ENCODE measurements around the gene RGS3.

Gene RGS3

DNA sequence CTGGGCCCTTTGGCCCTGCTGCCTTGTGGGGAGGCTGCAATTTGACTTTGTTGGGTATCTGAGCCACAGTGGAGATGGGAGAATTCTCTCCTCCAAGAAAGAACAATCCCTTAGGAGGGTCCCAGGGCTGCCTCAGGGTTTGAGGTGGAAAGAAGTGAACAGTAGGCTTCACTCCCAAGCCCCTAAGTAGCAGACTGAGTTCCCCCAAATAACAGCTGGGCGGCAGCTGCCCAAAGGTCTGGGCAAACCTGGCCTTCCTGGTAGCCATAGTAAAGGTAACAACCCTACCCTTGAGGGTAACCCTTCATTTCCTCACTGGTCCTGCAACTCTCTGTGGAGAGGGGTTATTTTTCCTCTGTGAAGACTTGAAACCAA, 746 bp downstream of the RGS3 start:
- FAIRE-seq, result no peak
- DNase-seq (ENCODE audit: insufficient read length, low spot score), result no peak

DNA sequence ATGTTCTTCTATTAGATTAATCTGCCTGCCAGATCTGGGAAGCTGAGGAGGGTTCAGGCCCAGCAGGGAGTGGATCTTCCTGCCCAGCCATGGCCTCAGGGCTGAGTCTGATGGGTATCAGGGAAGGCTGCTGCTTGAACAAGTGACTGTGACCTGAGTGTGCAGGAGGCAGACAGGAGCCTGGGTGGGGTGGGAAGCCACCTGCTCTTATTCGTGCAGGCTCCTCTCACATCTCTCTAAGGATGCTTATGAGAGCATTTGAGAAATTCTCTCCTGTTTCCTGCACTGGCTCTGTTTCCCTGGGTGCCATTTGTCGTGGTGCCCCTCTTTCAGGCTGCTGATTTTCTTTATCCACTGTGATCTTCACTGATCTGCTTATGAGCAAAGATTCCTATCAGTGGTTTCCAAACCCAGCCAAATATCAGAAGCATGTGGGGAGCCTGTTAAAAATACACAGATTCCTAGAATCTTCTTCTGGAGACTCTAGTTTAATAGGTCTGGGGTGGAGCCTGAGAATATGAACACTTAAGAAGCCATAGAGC, 2.1 kb downstream of the RGS3 start:
- no peak for FAIRE-seq

GRCh38 chr9:113467183-113467582, 3.7 kb downstream of the RGS3 start:
- DNase-seq (ENCODE audit: insufficient read length, low spot score) (no peak), FAIRE-seq (no peak)

More for the DNA sequence above, 2.1 kb downstream of the RGS3 start:
- DNase-seq (ENCODE audit: insufficient read length, low spot score), result no peak

DNA sequence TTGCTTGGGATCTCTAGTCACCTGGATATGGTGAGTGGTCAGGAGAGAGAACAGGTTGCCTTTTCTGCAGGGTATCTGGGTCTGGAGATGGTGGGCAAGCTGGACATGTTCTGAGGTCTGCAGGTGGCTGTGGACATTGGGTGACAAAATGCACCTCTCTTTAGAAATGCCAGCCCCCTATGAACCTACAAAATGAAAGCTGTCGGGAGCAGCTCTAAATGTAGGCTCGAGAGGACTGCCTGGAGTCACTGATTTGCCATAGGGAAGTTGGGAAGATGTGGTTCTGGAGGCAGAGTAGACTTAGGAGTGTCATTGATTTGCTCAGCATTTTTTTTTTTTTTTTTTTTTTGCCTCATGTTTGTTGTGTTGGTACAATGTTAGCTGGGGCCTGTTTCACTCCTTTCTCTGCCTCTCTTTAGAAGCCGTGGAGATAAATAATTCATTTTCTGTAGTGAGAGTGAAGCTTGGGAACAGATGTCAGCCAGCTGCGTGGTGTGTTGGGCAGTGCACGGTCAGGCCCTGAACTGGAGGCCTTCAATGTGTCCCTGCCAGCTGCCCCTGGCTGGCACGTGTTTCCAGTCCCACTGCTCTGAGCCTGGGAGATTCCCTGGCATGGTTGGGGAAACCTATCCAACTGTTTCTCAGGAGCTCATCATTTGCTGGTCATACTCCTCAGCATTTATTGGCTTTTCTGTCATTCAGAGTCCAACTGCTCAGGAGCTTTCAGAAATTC, 5.4 kb downstream of the RGS3 start:
- no peak for FAIRE-seq
- DNase-seq (ENCODE audit: insufficient read length, low spot score), result no peak

GRCh38 chr9:113471143-113471542, 7.6 kb downstream of the RGS3 start:
- DNase-seq (ENCODE audit: insufficient read length, low spot score) (no peak), FAIRE-seq (no peak)

- no peak for FAIRE-seq
- no peak for DNase-seq (ENCODE audit: insufficient read length, low spot score)
Observed at GRCh38 chr9:113471566-113471965, 8.0 kb downstream of the RGS3 start.

DNA sequence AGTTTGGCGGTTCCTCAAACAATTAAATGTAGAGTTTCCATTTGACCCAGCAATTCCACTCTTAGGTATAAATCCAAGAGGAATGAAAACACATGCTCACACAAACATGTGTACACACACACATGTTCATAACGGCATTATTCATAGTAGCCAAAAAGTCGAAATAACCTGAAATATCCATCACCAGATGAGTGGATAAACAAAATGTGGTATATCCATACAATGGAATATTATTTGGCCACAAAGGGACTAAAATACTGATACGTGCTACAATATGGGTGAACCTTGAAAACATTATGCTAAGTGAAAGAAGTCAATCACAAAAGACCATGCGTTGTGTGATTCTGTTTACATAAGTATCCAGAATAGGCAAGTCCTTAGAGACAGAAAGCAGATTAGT, 8.7 kb downstream of the RGS3 start:
- no peak for DNase-seq (ENCODE audit: insufficient read length, low spot score)
- no peak for FAIRE-seq

DNA sequence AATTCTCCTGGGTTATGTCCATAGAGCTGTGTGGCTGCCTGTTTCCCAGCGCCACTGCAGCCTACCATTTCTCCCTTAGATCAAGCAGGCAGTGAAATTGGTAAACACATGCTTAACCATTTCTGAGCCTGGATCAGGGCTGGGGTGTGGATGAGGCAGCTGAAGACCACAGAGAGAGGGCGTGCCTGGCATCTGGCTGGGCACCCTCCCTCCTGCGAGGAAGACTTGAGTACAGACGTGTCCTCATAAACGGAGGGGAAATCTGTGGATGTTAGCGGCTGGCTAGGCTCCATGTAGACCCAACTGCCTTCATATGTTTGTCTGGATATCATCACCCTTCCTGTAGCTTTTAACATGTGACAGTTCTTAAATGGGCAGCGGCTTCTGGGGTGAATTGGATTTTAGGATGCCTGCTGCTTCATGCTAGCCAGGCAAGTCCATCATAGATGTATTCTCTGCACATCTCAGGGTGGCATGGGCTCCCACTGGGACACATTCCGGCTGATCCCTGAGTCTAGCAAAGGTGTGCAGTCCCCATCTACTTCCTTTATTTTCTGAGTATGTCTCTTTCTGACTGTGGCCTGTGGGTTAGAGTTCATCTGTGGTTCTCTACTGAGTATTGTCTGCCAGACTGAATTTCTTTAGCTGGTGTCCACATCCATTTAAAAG, 11.0 kb downstream of the RGS3 start:
- DNase-seq (ENCODE audit: insufficient read length, low spot score) (no peak), FAIRE-seq (no peak)

DNA sequence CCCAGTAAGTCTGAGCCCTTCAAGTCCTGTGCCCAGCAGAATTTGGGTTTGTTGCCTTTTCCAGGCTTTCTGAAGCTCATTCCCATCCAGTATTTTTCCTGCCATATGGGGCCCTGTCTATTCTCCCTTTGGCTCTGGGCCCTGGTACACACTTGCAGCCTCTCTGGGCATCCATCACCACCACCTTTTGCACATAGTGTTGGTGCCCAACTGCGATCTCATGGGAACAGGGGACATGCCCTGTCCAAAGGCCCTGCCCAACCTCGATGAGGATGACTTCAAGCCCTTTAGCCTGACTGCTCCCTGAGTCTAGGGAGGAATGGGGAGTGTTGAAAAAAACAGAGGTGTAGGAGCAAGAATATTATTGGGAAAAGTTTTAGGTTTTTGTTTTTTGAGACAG, 11.5 kb downstream of the RGS3 start:
- DNase-seq (ENCODE audit: insufficient read length, low spot score) (no peak), FAIRE-seq (no peak)

- no peak for FAIRE-seq
- DNase-seq (ENCODE audit: insufficient read length, low spot score), result no peak
Observed at GRCh38 chr9:113475992-113476391, 12.5 kb downstream of the RGS3 start.

DNA sequence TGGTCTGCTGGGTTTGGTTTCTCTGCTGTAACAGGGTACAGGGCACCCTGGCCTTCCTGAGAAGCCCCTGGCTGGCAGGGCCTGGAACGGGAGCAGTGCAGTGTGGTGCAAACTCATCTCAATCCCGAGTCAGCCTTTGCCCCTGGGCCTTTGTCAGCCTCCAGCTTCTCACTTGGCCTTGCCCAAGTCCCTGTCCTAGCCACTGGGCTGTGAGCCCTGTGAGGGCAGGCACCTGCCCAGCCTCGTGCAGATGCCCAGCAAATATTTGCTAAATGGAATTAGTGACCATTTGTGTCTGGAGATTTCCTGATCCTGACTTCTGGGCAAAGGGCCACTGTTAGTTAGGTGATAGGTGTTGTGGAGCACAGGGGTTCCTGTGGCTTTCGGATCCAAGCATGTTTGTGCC, 13.0 kb downstream of the RGS3 start:
- FAIRE-seq (no peak), DNase-seq (ENCODE audit: insufficient read length, low spot score) (no peak)

DNA sequence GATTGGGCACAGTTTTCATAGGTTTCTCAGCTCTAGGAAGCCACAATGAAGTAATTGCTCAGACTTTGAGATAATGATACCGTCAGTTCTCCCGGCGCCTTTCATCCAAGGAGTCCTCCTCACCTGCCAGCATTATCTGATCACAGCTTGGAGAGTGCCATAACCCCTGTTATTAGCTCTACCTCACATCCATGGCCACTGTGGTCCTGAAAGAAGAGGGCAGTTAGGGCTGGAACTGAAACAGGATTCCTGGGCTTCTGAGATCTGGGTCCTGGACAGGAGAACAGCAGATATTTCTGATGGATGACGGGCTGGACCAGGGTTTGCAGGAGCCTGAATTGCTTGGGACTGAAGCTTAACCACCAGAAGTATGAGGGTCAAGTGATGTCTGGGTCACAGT, 13.5 kb downstream of the RGS3 start:
- DNase-seq (ENCODE audit: insufficient read length, low spot score) (no peak), FAIRE-seq (no peak)

- FAIRE-seq (no peak), DNase-seq (ENCODE audit: insufficient read length, low spot score) (no peak)
Observed at GRCh38 chr9:113477661-113478060, 14.1 kb downstream of the RGS3 start.

DNA sequence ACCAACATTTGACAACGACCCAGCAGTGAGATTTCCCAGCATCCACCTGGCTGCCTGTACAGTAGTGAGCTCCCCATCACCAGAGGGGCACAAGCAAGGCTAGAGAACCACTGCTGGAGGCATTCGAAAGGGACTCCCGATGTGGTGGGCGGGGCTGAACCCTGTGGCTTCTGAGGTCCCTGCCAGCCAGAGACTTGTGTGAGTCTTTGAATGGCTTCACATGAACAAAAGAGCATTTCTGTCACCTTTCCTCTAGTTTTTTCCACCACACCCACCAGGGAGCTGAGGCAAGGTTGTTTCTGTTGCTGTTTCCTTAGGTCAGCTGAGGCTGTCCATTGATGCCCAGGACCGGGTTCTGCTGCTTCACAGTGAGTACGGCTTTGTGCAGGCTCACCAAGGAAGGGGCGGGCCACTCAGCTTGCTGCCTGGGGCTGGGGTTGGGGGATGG, 15.7 kb downstream of the RGS3 start:
- FAIRE-seq (no peak), DNase-seq (ENCODE audit: insufficient read length, low spot score) (no peak)

- no peak for FAIRE-seq
- no peak for DNase-seq (ENCODE audit: insufficient read length, low spot score)
Observed at GRCh38 chr9:113480612-113481011, 17.1 kb downstream of the RGS3 start.

- no peak for FAIRE-seq
- no peak for DNase-seq (ENCODE audit: insufficient read length, low spot score)
Observed at GRCh38 chr9:113481176-113481787, 17.8 kb downstream of the RGS3 start.

- DNase-seq (ENCODE audit: insufficient read length, low spot score) (no peak), FAIRE-seq (no peak)
Observed at GRCh38 chr9:113482341-113482740, 18.8 kb downstream of the RGS3 start.

GRCh38 chr9:113482991-113483675, 19.6 kb downstream of the RGS3 start:
- FAIRE-seq (no peak), DNase-seq (ENCODE audit: insufficient read length, low spot score) (no peak)

- no peak for FAIRE-seq
- DNase-seq (ENCODE audit: insufficient read length, low spot score), result no peak
Observed at GRCh38 chr9:113483676-113484257, 20.2 kb downstream of the RGS3 start.

DNA sequence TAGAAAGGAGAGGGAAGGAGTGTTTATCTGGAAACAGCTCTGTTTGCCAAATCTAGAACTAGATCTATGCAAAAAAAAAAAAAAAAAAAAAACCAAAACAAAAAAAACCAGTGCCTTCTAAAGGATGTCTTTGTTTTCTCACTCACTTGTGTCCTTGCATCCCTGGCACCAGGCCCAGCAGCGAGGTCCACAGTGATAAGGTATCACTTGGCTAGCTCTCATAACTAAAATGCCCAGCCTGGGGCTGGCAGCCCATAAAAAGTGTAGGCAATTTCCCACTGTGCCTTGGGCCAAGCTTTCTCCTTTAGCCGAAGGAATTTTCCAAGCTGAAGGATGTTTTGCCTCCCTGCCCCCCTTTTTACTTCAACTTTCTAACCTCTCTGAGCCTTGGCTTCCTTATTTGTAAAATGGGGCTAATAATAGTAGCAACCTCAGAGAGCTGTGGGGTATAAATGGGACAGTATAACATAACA, 20.8 kb downstream of the RGS3 start:
- DNase-seq (ENCODE audit: insufficient read length, low spot score) (no peak), FAIRE-seq (no peak)

DNA sequence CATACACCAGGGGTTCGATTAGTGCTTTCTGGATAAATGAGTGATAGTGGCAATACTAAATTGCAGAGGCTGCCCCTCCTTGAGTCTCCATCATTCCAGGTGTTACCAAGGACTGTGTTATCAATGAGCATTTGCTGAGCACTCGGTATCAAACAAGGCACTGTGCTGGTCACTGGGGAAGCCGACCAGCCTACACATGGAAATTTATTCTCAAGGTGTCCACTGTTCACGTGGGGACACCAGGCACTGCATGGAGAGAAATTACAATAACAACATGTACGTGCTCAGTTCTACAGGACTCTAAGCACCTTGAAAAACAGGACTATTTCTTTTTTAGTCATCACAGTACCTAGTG, 22.2 kb downstream of the RGS3 start:
- DNase-seq (ENCODE audit: insufficient read length, low spot score) (no peak), FAIRE-seq (no peak)

Measured in GM19239 (cell line).